ENCODE results near the gene CDRT15.
"Not testable (repeated sequence)": the region's sequence is repeated elsewhere in the genome, so short reads cannot be mapped to it uniquely, and the experiment has no call there.

GRCh38 chr17:14192039-14192438, 44.6 kb downstream of the CDRT15 start:
- not testable (repeated sequence) for TF ChIP-seq CTCF, POLR2A (IDR thresholded peaks at IDR 0.05)

All from esophagus squamous epithelium (tissue), 4 donors.